ENCODE data around the gene METAP1D. TPM values are rescaled to one million over a fixed set of nuclear protein-coding genes. Genes with fewer than 3 reads are reported as not detected.

The METAP1D gene
- total and polyA plus RNA-seq, 7 donors: 6.3 to 12.4 (median 10.0) TPM

DNA sequence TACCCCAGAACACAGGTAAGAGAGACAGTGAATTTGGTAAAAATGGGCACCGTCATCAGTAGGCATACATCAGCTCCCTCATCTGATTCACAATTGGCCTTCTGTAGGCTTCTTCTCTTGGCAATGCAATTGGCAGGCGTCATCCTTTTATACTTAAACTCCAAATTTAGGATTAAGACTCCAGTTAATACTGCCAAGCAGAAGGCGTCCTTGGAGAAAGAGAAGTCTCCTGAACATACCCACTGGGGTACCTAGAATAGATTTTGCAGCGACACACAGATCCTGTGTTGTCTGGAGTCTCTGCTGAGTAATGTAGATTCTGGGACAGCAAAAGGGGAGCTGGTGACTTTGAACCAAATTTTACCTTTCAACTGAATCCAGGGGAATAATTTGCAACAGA, 592 bp upstream of the METAP1D start:
- intact Hi-C loops (cut with DNase I): no loop called here
- peak overlapping the region; percentile 88 for H3K4me3 ChIP-seq
- WGBS, 3 donors: 23 to 44% (median 32%) methylated on average over 4 of the region's 4 CpGs
- ATAC-seq (peak in 1 of 4 donors; percentile 21), DNase-seq (no peak)
- TF ChIP-seq CTCF (IDR thresholded peaks at IDR 0.05): no peak
- peak overlapping the region; percentile 91 for H3K27ac ChIP-seq
- no peaks in the 10 kb centered on the region for H3K9me3 ChIP-seq
- H3K4me1 ChIP-seq: peaks cover 12% of the 10 kb centered on the region
- H3K27me3 ChIP-seq (ENCODE audit: insufficient read depth in 3 of 3, low read length in 2 of 3): no peaks in the 10 kb centered on the region
- H3K36me3 ChIP-seq (ENCODE audit: insufficient read depth in 1 of 2, low read depth in 1 of 2): no peaks in the 10 kb centered on the region

DNA sequence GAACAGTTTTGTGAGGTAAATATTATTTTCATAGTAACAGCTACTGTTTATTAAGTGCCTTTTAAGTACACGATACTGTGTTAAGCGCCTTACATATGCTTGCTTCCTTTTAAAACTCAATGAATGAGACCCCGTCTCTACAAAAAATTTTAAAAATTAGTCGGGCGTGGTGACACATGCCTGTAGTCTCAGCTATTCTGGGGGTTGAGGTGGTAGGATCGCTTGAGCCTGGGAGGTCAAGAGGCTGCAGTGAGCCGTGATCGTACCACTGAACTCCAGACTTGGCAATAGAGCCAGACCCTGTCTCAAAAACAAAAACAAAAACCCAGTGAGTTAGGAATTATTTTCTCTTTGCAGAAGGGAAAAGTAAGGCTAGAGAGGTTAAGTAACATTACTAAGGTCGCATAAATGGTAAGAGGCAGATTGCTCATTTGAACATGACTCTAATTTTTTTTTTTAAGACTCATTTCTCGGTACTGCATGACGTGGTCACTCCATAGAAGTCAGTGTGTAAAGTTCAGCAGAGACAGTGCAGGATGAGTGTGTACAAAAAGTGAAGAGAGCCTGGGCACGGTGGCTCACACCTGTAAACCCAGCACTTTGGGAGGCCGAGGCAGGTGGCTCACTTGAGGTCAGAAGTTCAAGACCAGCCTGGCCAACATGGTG, 1.1 kb downstream of the METAP1D start:
- peak overlapping the region; percentile 91 for H3K27ac ChIP-seq
- no peak for DNase-seq
- TF ChIP-seq CTCF (IDR thresholded peaks at IDR 0.05): no peak
- no peaks in the 10 kb centered on the region for H3K36me3 ChIP-seq (ENCODE audit: insufficient read depth in 1 of 2, low read depth in 1 of 2)
- peaks cover 12% of the 10 kb centered on the region for H3K4me1 ChIP-seq
- 76 to 80% (median 79%) methylated on average over 13 of the region's 13 CpGs for WGBS, 3 donors
- H3K9me3 ChIP-seq: no peaks in the 10 kb centered on the region
- no peaks in the 10 kb centered on the region for H3K27me3 ChIP-seq (ENCODE audit: insufficient read depth in 3 of 3, low read length in 2 of 3)
- ATAC-seq: no peak
- peak overlapping the region; percentile 88 for H3K4me3 ChIP-seq
- intact Hi-C loops (cut with DNase I): loop anchor here in 1 of 2 donors (5.0 kb wide), 2 partner anchors 101 to 109 kb away; partner anchors contain the start of genes DLX2 and SLC25A12

DNA sequence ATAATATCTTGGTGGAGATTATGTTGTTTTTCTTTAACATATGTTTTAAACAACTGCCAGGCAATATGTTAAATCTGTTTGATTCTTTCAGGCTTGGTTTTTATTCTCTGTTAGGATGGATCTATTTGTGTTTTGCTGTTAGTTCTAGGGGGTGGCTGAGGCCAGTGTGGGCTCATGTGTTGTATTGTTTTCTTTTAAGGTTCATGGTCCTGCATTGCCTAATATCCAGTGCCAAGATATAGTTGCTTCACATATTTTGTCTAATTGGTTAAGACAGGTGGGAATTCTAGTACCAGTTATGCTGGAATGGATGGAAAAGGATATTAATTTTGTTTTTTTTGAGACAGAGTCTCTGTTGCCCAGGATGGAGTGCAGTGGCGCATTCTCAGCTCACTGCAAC, 7.6 kb downstream of the METAP1D start:
- no peak overlapping the region for H3K4me3 ChIP-seq
- H3K27ac ChIP-seq: no peak overlapping the region
- H3K36me3 ChIP-seq (ENCODE audit: insufficient read depth in 1 of 2, low read depth in 1 of 2): no peaks in the 10 kb centered on the region
- ATAC-seq (no peak), DNase-seq (no peak)
- no peaks in the 10 kb centered on the region for H3K4me1 ChIP-seq
- no peaks in the 10 kb centered on the region for H3K9me3 ChIP-seq
- intact Hi-C loops (cut with DNase I): no loop called here
- H3K27me3 ChIP-seq (ENCODE audit: insufficient read depth in 3 of 3, low read length in 2 of 3): no peaks in the 10 kb centered on the region
- 100% methylated on average over 1 of the region's 1 CpG for WGBS, 3 donors
- no peak for TF ChIP-seq CTCF (IDR thresholded peaks at IDR 0.05)

GRCh38 chr2:172009823-172010222, 10.1 kb downstream of the METAP1D start:
- intact Hi-C loops (cut with DNase I): no loop called here
- WGBS, 3 donors: 90 to 97% (median 94%) methylated on average over 4 of the region's 4 CpGs

More at GRCh38 chr2:172009823-172010222, 10.1 kb downstream of the METAP1D start:
- no peak overlapping the region for H3K4me3 ChIP-seq
- no peak for TF ChIP-seq CTCF (IDR thresholded peaks at IDR 0.05)
- no peaks in the 10 kb centered on the region for H3K36me3 ChIP-seq (ENCODE audit: insufficient read depth in 1 of 2, low read depth in 1 of 2)
- H3K27me3 ChIP-seq (ENCODE audit: insufficient read depth in 3 of 3, low read length in 2 of 3): no peaks in the 10 kb centered on the region
- H3K27ac ChIP-seq: no peak overlapping the region
- ATAC-seq: no peak
- H3K4me1 ChIP-seq: peaks cover 10% of the 10 kb centered on the region
- H3K9me3 ChIP-seq: no peaks in the 10 kb centered on the region
- no peak for DNase-seq
